ENCODE data around the gene C11orf91.

C11orf91 gene

DNA sequence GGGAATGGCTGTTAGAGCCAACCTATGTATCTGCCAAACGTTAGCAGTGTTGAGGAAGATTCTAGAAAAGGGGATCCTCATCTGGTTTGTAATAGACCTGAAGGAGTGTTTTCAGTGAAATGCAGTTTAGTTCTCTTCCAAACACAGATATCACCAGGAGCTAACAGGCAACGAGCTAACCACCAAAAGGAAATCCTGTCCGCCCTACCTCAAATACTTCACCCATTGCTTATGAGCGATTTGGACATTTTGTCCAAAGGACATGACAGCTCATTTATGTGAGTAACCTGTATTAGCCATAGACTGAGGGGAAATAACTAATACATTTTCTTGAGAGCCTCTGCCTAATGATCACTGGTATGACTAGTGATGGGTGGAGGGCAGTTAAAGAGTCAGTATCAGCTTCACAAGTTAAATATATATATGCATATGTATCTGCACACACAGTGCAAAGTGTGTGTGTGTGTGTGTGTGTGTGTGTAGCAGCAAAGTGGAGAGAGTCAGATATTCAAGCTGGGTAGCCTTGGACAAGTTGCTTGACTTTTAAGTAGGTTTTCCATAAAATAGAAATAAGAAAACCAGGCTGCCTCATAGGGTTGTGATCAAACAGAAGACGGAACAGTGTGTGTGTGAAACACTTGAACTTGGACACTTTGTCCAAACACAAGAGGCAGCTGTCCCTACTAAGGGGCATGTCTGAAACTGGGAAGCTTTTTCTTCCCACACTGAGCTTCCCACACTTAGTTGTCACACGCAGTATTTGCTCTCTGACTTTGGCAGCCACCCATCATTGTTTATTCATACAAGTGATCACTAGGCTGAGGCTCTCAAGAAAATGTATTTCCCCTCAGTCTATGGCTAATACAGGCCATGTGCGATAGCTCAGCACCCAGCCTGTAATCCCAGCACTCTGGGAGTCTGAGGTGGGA, 940 bp upstream of the C11orf91 start:
- Histone ChIP-seq H3K4me3 (peak overlapping the region; percentile 32 to 57 (median 47)), H3K27ac (peak overlapping the region; percentile 4 to 93 (median 82))

DNA sequence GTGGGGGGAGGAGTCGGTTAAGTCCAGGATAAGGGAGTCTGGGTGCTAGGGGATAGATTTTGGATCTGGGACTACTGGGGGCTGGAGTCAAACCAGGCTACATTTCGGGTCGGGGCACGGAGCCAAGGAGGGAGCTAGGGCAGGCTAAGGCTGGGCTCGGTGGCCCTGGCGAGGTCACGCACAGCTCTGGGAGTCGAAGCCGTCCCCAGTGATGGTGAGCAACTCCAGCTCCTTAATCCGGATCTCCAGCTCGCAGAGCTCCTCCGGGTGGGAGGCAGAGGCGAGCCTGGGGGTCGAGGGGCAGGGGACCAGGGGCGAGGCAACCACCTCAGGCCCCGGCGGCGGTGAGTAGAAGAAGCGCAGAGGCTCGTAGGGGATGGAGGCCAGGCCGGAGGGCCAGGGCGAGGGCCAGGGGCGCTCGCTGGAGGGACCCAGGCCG, 544 bp downstream of the C11orf91 start:
- Histone ChIP-seq H3K4me3 (peak overlapping the region; percentile 32 to 57 (median 47)), H3K27ac (peak overlapping the region; percentile 31 to 95 (median 84))

GRCh38 chr11:33699515-33700062, 1.0 kb downstream of the C11orf91 start:
- Histone ChIP-seq H3K4me3 (no peak overlapping the region), H3K27ac (peak overlapping the region in 16 of 21 experiments; percentile 77 to 95 (median 86))

DNA sequence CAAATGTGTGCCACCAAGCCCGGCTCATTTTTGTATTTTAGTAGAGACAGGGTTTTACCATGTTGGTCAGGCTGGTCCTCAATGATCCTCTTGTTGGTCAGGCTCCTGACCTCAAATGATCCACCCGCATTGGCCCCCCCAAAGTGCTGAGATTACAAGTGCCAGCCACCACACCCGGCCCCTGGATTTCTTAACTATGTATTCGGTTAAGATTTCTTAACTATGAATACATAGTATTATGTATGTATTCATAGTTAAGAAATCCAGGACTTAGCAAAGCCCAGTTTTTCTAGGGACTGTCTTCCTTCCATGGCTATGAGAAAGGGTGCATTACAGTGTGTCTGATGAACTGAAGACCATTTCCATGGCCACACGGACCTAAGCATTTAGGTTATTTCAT, 1.7 kb downstream of the C11orf91 start:
- Histone ChIP-seq H3K27ac (peak overlapping the region in 2 of 21 experiments; percentile 84 to 89), H3K4me3 (no peak overlapping the region)

DNA sequence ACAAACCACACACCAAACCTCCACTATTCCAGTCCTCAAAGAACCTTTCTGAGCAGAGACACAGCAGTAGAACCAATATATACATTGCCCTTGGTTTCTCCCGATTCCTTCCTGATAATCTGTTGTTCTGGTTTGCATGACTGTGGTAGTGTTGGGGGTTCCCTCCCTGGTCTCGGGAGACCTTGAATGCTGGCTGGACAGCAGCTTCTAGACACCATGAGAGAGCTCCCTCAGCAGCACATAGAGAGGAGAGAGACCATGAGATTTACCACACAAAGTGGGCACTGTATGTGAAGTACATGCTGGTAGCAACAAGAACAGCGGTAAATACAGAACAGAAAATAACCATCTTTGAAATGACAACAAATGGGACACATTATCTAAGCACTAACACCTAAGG, 2.6 kb downstream of the C11orf91 start:
- no peak overlapping the region for H3K4me3 ChIP-seq
- peak overlapping the region in 2 of 21 experiments; percentile 1 to 47 for H3K27ac ChIP-seq

- Histone ChIP-seq H3K4me3 (no peak overlapping the region), H3K27ac (peak overlapping the region in 13 of 21 experiments; percentile 15 to 87 (median 58))
Observed at GRCh38 chr11:33696931-33697638, 3.5 kb downstream of the C11orf91 start.

DNA sequence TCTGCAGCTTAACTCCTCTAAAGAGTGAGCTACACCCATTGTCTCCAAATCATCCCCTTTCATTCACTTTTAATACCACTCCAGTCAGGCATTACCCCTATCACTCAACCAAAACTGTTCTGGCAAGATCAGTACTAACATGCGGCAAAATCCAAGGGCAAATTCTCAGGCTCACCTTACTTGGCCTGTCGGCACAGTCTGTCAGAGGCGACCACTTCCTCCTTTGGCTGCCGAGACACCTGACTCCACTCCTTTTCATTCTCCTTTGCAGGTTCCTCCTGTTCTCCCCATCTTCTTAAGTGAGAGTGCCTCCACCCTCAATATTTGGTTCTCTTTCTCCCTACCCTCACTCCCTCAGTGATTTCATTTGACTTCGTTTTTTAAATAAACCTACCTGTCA, 4.2 kb downstream of the C11orf91 start:
- Histone ChIP-seq H3K27ac (peak overlapping the region in 15 of 21 experiments; percentile 15 to 87 (median 53)), H3K4me3 (no peak overlapping the region)

- peak overlapping the region in 16 of 21 experiments; percentile 15 to 87 (median 60) for H3K27ac ChIP-seq
- peak overlapping the region in 1 of 7 experiments; percentile 7 for H3K4me3 ChIP-seq
Observed at GRCh38 chr11:33695051-33695566, 5.5 kb downstream of the C11orf91 start.

- Histone ChIP-seq H3K4me3 (no peak overlapping the region), H3K27ac (peak overlapping the region in 16 of 21 experiments; percentile 15 to 87 (median 60))
Observed at GRCh38 chr11:33694346-33695050, 6.1 kb downstream of the C11orf91 start.

DNA sequence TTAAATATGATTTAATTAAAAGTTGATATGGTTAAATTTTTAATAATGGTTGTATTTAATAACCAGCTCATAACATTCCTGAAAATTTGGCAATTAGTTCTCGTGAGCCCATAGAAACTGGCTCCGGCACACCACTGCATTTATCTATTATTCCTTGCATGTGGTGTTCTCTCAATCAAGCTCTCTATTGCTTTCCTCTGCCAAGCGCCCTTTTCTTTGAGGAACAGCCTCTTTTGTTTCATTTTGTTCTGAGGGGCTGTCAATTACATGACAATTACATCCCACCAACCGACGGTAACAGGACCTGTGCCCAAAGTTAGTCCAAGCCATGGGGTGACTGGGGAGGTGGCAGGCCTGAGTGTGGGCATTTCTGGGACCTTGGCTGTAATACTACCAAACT, 8.1 kb downstream of the C11orf91 start:
- H3K4me3 ChIP-seq: no peak overlapping the region

GRCh38 chr11:33692013-33692504, 8.6 kb downstream of the C11orf91 start:
- peak overlapping the region in 20 of 21 experiments; percentile 71 to 95 (median 86) for H3K27ac ChIP-seq
- no peak overlapping the region for H3K4me3 ChIP-seq

More for the DNA sequence above, 8.1 kb downstream of the C11orf91 start:
- H3K27ac ChIP-seq: peak overlapping the region in 20 of 21 experiments; percentile 11 to 95 (median 85)

DNA sequence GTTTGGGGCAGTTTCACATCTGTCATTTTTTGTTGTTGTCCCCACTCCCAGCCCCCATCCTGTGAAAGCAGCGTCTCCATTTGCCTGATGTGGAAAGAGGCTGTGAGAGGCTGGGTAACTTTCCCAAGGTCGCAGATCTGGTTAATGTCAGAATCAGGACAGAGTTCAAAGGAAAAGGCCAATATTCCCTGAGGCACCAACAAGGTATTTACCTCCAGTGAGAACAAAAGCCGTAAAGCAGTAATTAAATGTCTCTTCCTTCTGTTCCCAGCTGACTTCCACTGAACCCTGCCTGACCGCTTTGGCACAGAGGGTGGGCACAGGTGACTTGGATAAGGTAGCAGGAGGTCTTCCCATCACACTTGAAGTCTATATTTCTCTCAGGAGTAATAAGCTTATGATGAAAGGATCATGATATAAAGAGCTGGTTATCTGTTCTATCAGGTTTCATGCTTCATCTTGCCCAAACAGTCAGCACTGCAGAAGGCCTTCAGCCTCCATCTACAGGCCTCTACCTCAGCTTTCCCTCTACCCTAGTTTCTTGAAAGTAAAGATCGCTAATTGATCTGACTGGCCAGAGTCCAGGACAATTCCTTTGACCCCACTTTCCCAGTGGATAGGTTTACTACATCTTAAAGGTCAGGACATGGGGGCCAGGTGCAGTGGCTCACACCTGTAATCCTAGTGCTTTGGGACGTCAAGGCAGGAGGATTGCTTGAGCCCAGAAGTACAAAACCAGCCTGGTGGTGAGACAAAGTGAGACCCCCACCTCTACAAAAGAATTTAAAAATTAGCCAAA, 9.4 kb downstream of the C11orf91 start:
- peak overlapping the region; percentile 46 to 95 (median 86) for H3K27ac ChIP-seq

GRCh38 chr11:33690290-33691065, 10.1 kb downstream of the C11orf91 start:
- Histone ChIP-seq H3K27ac (peak overlapping the region in 20 of 21 experiments; percentile 71 to 95 (median 86)), H3K4me3 (no peak overlapping the region)

More for the DNA sequence above, 9.4 kb downstream of the C11orf91 start:
- H3K4me3 ChIP-seq: no peak overlapping the region

DNA sequence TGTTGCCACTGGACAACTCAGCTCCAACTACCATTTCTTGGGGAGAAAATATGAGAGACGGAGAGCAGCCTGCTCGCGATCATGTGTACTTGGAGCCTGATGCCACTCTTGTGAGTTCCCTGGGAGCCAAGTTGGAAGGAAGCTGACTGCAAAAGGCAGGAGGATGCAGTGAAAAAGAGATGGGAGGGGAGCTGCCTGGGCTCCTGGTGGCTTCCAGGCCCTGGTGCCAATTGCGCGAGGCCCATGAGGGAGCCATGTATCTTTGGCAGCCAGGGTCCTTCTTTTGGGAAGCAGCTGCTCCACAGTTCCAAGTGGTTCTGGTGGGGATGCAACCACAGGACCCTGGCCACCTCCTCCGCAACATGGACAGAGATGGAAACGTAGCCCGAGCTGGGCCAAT, 11.1 kb downstream of the C11orf91 start:
- peak overlapping the region; percentile 27 to 95 (median 85) for H3K27ac ChIP-seq
- no peak overlapping the region for H3K4me3 ChIP-seq

DNA sequence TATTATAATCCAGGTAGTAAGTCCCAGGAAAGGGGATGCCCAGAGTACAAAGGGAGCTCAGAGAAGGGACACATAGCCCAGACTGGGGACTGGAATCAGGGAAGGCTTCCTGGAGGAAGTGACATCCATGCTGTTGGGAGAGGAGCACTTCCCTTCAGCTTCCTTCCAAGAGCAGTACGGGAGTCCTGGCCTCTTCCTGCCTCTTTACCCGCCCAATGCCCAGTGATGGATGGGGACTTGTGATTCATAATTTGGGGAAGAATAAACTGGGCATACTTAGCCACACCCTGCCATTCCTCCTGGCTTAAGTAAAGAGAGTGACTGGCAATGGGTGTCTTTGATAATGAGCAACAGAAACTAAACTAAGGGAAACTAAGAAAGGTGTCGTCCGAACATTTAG, 11.5 kb downstream of the C11orf91 start:
- H3K4me3 ChIP-seq: no peak overlapping the region
- H3K27ac ChIP-seq: peak overlapping the region in 18 of 21 experiments; percentile 74 to 95 (median 86)

GRCh38 chr11:33687733-33688479, 12.7 kb downstream of the C11orf91 start:
- Histone ChIP-seq H3K27ac (peak overlapping the region in 2 of 21 experiments; percentile 86 to 87), H3K4me3 (no peak overlapping the region)

DNA sequence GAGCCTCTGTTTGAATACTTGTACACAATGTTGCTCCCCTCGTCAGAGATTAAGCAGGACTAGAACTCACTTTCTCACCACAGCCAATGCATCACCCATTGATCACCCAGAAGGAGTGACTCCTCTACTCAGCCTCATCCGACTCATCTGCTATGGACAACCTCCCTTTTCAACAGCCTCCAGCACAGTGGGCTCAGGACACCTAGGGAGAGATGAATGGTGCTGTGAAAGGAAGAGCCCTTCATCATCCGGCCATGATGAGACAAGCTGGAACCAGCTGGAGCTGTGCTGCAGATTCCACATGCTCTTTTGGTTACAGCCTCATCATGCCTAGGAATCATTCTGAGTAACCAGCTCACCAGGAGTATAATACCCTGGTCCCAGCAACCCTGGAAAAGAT, 15.5 kb downstream of the C11orf91 start:
- Histone ChIP-seq H3K4me3 (no peak overlapping the region), H3K27ac (no peak overlapping the region)
